Kidney tubule cell (primary cell): Measurements from ENCODE around the gene FMNL1.
"Not testable (repeated sequence)": the region's sequence is repeated elsewhere in the genome, so short reads cannot be mapped to it uniquely, and the experiment has no call there.

Source experiments
- DNase-seq: peaks from one replicate; pipeline ENCODE4 v3.0.0-alpha.2; 2018; ENCODE audit warnings: low spot score

Gene FMNL1, protein sequence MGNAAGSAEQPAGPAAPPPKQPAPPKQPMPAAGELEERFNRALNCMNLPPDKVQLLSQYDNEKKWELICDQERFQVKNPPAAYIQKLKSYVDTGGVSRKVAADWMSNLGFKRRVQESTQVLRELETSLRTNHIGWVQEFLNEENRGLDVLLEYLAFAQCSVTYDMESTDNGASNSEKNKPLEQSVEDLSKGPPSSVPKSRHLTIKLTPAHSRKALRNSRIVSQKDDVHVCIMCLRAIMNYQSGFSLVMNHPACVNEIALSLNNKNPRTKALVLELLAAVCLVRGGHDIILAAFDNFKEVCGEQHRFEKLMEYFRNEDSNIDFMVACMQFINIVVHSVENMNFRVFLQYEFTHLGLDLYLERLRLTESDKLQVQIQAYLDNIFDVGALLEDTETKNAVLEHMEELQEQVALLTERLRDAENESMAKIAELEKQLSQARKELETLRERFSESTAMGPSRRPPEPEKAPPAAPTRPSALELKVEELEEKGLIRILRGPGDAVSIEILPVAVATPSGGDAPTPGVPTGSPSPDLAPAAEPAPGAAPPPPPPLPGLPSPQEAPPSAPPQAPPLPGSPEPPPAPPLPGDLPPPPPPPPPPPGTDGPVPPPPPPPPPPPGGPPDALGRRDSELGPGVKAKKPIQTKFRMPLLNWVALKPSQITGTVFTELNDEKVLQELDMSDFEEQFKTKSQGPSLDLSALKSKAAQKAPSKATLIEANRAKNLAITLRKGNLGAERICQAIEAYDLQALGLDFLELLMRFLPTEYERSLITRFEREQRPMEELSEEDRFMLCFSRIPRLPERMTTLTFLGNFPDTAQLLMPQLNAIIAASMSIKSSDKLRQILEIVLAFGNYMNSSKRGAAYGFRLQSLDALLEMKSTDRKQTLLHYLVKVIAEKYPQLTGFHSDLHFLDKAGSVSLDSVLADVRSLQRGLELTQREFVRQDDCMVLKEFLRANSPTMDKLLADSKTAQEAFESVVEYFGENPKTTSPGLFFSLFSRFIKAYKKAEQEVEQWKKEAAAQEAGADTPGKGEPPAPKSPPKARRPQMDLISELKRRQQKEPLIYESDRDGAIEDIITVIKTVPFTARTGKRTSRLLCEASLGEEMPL

GRCh38 chr17:45221081-45222013, at the start of gene FMNL1:
Gene FMNL1 (plus strand): TSS chr17:45221885. CDS start chr17:45222125, 240 bp downstream.
- peak; percentile 44 for DNase-seq

DNA sequence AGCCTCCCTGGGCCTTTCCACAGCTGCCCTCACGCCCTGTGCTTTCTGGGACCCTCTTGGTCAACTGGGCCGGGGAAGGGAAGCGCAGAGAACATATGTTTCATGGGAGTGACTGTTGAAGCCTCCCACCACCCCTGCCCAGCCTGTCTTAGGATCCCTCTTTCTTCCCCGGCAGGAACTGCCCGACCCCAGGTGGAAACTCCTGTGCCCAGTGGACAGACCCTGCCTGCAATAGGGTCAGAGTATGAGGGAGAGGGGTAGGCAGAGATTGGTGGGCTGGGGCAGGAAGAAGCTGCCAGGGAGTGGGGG, 49.5 kb upstream of the FMNL1 start:
- no peak for DNase-seq

DNA sequence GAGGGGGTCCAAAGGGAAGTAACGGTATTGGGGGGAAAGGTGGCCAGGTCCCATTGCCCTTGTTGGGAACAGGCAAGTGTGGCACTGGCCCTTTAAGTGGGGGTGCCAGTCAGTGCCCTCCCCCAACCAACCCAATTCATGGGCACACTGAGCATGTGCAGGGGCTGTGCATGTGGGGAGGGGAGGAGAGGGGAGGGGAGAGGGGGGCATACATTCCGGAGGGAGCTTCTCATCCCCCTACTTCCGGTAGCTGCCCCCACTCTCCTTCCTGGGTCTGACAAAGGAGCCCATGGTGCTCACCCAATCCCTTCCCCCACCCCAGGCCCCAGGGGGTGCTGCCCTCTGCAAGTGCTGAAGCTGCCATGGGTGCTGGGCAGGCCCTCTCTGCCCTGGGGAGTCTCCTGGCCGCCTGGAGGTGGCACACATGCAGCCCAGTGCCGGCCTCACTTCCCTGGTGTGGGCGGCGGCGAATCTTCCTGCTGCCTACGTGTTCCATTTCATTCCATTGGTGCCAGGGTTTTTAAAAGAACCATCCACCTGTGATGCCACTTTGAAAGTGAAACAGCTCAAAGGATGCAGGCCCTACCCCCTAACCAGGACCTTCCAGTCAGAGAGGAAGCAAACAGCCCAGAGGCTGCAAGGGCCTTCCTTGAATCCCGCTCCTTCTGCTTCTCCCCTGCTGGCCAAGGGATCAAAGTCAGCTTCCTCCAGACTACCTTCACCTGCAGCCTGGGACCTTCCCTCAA, 49.0 kb upstream of the FMNL1 start:
- DNase-seq: peak; percentile 99

DNA sequence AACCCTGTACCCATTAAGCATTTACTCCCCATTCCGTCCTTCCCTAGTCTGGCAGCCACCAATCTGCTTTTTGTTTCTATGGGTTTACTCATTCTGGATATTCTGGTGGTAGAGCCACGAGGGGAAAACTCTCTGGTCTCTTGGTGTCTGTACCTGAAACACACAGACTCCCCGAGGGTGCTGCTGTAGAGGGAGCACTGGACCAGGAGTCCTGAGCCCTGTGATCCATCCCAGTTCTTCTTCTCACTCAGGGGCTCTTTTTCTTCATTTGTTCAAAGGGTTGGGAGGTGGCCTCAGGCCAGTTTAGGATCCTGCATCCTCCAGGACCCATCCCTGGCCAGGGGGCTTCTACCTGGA, 45.9 kb upstream of the FMNL1 start:
- no peak for DNase-seq

DNA sequence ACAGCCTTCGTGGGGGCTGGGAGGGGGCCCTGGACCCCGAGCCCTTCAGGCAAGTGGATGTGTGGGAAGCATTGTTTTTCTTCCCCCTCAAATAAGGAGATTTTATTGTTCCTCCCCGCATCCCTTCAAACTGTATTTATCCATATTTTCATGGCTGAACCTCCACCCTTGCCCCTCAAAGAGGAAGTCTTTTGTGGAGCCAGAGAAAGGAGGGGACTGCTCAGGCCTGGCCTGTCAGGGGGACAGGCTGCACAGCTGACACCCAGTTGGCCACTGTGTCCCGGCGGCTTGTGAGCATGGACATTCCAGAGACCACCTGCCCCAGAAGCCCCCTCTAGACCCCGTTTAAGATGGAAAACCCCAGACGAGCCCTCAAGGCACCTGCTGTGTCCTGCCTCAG, 44.1 kb upstream of the FMNL1 start:
- DNase-seq: no peak

- DNase-seq: no peak
Observed at GRCh38 chr17:45184144-45184543, 37.5 kb upstream of the FMNL1 start.

- no peak for DNase-seq
Observed at GRCh38 chr17:45186801-45187354, 34.8 kb upstream of the FMNL1 start.

DNA sequence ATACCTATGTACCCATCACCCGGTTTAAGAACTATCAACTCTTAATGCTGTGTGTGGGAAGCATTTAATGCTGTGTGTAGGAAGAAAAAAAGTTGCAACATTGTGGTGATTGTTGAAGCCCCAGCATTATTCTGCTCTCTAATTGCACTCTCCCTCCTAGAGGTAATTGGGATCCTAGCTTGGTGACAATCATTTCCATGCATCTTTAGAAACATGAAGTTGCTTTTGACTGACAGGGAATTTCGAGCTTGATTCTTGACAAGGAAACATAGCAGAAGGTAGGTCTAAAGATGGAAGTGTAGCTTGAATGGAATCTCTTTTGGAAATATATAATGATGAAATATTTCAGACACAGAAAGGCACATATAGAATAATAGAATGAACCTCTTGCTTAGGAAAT, 32.7 kb upstream of the FMNL1 start:
- DNase-seq: no peak

DNA sequence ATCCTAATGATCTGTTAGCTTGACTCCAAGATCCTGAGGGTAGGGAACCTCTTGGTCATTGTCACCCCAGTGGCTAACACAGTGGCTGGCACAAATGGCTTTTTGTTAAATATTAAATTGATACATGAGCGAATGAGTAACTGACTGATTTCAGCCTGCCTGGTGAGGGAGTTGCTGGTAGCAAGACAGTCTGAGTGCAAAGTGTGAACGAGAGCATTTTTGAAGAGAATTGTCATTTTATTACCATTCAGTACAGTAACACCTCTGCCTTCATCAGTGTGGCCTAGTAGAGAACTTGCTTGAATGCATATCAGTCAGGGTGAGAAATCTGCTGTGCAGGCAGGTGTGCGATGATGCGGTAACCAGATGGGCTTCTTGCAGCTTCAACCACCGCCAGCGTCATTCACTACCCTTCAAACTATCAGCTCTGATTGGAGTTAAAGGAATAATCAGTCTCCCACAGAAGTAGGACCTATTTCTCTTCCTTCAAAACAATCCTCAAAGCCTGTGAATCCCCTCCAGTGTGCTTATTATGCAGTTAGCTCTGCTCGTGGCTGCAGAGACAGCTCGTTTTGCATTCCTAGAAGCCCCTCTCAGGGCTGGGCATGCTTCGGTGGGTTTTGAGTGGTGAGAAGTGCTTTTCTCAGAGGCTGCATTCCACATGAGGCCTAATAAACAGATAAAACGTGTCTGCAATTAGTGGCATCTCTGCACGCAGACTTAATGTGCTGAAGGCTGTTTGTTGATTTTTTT, 31.0 kb upstream of the FMNL1 start:
- peak; percentile 79 for DNase-seq

- DNase-seq: no peak
Observed at GRCh38 chr17:45195424-45195823, 26.3 kb upstream of the FMNL1 start.

DNA sequence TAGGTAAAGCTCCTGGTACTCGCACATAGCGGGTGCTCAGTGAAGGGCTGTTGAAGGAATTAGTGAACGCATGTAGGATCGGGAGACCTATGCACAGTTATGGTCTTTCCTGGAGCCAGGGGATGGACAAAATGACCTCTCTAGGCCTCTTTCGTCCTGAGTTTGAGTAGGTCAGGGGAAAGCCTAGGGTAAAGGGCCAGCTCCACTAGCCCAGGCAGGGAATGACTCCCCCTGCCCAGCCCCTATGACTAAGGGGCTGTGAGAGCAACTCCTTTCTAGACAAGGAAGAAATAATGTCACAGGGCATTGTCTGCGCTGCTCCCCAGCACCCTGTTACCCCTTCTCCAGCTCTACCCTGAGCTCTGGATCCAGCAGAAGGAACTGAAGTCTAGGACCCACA, 24.6 kb upstream of the FMNL1 start:
- DNase-seq: peak; percentile 28

DNA sequence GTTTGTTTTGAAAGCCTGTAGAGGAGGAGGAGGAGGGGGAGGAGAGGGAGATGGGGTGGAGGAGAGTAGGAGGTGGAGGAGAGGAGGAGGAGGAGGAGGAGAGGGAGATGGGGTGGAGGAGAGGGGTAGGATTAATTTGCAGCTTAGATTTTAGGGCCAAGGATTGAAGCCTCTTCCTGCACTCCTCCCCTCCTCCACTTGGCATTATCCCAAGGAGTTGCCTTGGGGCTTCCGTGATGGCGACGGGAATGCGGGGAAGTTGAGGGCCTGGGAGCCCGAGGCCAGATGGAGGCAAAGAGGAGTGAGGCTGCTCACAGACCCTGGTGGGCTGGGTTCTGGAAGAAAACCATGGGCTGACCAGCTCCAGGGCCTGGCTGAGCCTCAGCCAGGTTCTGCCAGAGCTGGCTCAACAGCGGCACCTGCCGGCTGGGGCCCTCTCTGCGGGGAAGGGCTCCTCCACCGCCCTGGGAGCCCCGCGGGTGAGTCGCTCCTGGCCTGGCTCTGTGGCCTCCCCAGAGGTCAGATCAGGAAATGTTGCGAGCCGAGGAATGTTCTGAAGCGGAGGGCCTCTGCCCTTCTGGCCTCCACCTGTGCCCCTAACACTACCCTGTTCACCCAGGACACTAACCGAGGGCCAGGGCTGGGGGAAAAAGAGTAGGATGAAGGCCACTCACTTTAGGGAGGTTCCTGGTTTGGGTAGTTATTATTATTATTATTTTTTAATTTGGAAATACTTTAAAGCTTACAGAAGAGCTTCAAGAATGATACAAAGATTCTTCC, 23.9 kb upstream of the FMNL1 start:
- DNase-seq: peak; percentile 92

DNA sequence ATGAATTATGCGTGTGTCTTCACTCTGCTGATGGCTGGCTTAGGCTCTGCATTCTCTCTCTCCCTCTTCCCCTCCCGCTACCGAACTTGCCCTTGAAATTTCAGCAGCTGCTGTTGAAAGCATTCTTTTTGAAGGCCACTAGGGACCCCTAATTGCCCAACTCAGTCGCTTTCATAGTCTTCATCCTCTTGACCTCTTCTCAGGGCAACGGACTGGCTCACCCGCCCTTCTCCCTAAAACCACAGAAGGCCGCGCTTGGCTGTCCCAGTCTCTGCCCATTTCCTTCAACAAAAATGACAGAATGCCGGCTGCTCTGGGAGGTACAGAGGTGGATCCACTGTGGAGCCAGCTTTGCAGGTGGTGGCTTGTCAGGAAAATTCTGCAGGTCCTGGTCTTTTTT, 21.0 kb upstream of the FMNL1 start:
- DNase-seq: no peak

DNA sequence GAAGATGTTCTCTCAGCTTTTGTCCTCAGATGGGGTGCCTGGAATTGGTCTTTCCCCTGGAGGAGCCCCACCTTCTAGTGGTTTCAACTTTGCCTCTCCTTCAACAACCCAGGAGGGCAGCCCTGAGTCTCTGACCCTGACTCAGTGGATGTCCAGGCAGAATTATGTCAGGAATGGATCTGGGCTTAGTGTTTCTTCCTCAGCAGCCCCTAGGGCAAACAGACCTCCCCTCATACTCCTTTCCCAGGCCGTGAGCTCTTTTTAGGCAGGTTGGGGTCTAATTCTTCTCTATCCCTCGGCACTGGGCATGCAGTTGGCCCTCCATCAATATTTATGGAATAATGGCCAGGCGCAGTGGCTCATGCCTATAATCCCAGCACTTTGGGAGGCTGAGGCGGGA, 20.2 kb upstream of the FMNL1 start:
- DNase-seq: no peak

DNA sequence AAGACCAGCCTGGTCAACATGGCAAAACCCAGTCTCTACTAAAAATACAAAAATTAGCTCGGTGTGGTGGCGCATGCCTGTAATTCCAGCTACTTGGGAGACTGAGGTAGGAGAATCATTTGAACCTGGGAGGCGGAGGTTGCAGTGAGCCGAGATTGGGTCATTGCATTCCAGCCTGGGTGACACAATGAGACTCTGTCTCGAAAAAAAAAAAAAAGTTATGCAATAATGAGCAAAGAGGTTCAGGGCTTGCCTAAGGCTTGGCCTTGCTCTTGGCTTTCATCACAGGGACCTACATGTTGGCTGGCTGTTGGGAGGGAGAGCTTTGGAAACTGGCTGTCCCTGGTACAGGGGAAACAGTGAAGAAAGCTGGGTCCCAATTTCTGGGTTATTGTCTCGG, 19.8 kb upstream of the FMNL1 start:
- DNase-seq: not testable (repeated sequence)

GRCh38 chr17:45218895-45219661, 2.6 kb upstream of the FMNL1 start:
- DNase-seq: peak; percentile 78

- DNase-seq: no peak
Observed at GRCh38 chr17:45220079-45220478, 1.6 kb upstream of the FMNL1 start.

- DNase-seq: no peak
Observed at GRCh38 chr17:45222014-45222288, 266 bp downstream of the FMNL1 start.
